HG03066 (cell line): ENCODE measurements around the gene GATA3.

ENCODE experiments used
- ATAC-seq: cut with Tn5 transposase; IDR thresholded peaks from one replicate; pipeline ENCODE4 v1.9.1; 2021; ENCODE audit warnings: low read depth; ENCODE audit not compliant: unreplicated experiment

GATA3 gene

GRCh38 chr10:8037941-8038894, 16.3 kb upstream of the GATA3 start:
- ATAC-seq = no peak

- ATAC-seq = no peak
These were observed 15.1 kb upstream of the GATA3 start for GRCh38 chr10:8039321-8039881.

GRCh38 chr10:8040651-8041050, 13.8 kb upstream of the GATA3 start:
- no peak for ATAC-seq

- no peak for ATAC-seq
These were observed 13.1 kb upstream of the GATA3 start for GRCh38 chr10:8041284-8041991.

GRCh38 chr10:8041992-8042720, 12.3 kb upstream of the GATA3 start:
- ATAC-seq = no peak

GRCh38 chr10:8042721-8043568, 11.5 kb upstream of the GATA3 start:
- no peak for ATAC-seq

- no peak for ATAC-seq
These were observed 10.8 kb upstream of the GATA3 start for GRCh38 chr10:8043569-8044306.

- no peak for ATAC-seq
These were observed 10.1 kb upstream of the GATA3 start for GRCh38 chr10:8044331-8044907.

GRCh38 chr10:8044908-8045725, 9.4 kb upstream of the GATA3 start:
- ATAC-seq = no peak

GRCh38 chr10:8045726-8046494, 8.6 kb upstream of the GATA3 start:
- no peak for ATAC-seq

- ATAC-seq = no peak
These were observed 6.8 kb upstream of the GATA3 start for GRCh38 chr10:8047452-8048280.

GRCh38 chr10:8048281-8049008, 6.0 kb upstream of the GATA3 start:
- ATAC-seq = no peak

- no peak for ATAC-seq
These were observed 5.2 kb upstream of the GATA3 start for GRCh38 chr10:8049045-8049864.

GRCh38 chr10:8049865-8050555, 4.5 kb upstream of the GATA3 start:
- no peak for ATAC-seq
